Keratinocyte (primary cell): ENCODE measurements around the gene NDUFS8. TPM values are rescaled to one million over a fixed set of nuclear protein-coding genes. Genes with fewer than 3 reads are reported as not detected.

Experiments
- DNase-seq: peaks from one replicate; pipeline ENCODE4 v3.0.0-alpha.2; 2011; ENCODE audit warnings: low read depth, missing footprints, low spot score
- FAIRE-seq: peaks from 2 replicates; lab custom pipeline; 2011; peaks lifted over from hg19 to GRCh38; lab: Jason Lieb, UNC
- H2AFZ ChIP-seq: 2 replicates; pipeline ENCODE4 v1.6.0; 2012; ENCODE audit warnings: low read length, control low read depth, inconsistent platforms; ENCODE audit not compliant: control insufficient read depth
- H3K27ac ChIP-seq: 2 replicates; pipeline ENCODE4 v1.5.1; 2011; ENCODE audit warnings: low read length; ENCODE audit not compliant: control insufficient read depth, insufficient read depth
- H3K27me3 ChIP-seq: 3 replicates; pipeline ENCODE4 v1.6.0; 2011; ENCODE audit warnings: low read length; ENCODE audit not compliant: control insufficient read depth, insufficient read depth; ENCODE audit errors: extremely low read depth
- H3K36me3 ChIP-seq, 2 experiments: 2 replicates in 1 of 2; 3 replicates in 1 of 2; pipeline ENCODE4 v1.5.1; 2011; ENCODE audit warnings: low read length in 2 of 2, mild to moderate bottlenecking in 1 of 2; ENCODE audit not compliant: control insufficient read depth in 2 of 2, insufficient read depth in 2 of 2; ENCODE audit errors: extremely low read depth in 1 of 2
- H3K4me1 ChIP-seq: 3 replicates; pipeline ENCODE4 v1.5.1; 2011; ENCODE audit warnings: low read length; ENCODE audit not compliant: control insufficient read depth, insufficient read depth; ENCODE audit errors: extremely low read depth
- H3K4me2 ChIP-seq: 3 replicates; pipeline ENCODE4 v1.6.0; 2011; ENCODE audit warnings: low read depth, low read length; ENCODE audit not compliant: control insufficient read depth, insufficient read depth; ENCODE audit errors: extremely low read depth
- H3K4me3 ChIP-seq, 3 experiments: fragments of 200-600 bp in 1 of 3; sonication (generic) in 1 of 3; 2 replicates in 2 of 3; 3 replicates in 1 of 3; pipeline ENCODE4 v1.5.1; 2011 to 2016; ENCODE audit warnings: low read length in 3 of 3, mild to moderate bottlenecking in 3 of 3, control low read depth in 2 of 3, inconsistent platforms in 1 of 3, low read depth in 1 of 3, mixed read lengths in 1 of 3, mixed run types in 1 of 3, moderate library complexity in 1 of 3; ENCODE audit not compliant: control insufficient read depth in 2 of 3, insufficient read depth in 2 of 3; ENCODE audit errors: extremely low read depth in 1 of 3
- H3K79me2 ChIP-seq: 2 replicates; pipeline ENCODE4 v1.6.0; 2012; ENCODE audit warnings: low read length; ENCODE audit not compliant: control insufficient read depth, insufficient read depth
- H3K9ac ChIP-seq: 3 replicates; pipeline ENCODE4 v1.6.0; 2011; ENCODE audit warnings: low read length; ENCODE audit not compliant: control insufficient read depth, insufficient read depth; ENCODE audit errors: extremely low read depth
- H3K9me1 ChIP-seq: 3 replicates; pipeline ENCODE4 v1.6.0; 2011; ENCODE audit warnings: low read length; ENCODE audit not compliant: control insufficient read depth, insufficient read depth; ENCODE audit errors: extremely low read depth
- H3K9me3 ChIP-seq: 2 replicates; pipeline ENCODE4 v1.5.1; 2012; ENCODE audit warnings: low read depth, low read length; ENCODE audit not compliant: control insufficient read depth
- H4K20me1 ChIP-seq: 3 replicates; pipeline ENCODE4 v1.6.0; 2011; ENCODE audit warnings: low read length; ENCODE audit not compliant: control insufficient read depth, insufficient read depth; ENCODE audit errors: extremely low read depth
- CTCF ChIP-seq, 3 experiments: IDR thresholded peaks in 1 of 3; conservative IDR thresholded peaks in 1 of 3; optimal IDR thresholded peaks in 1 of 3; 2 replicates in 2 of 3; 3 replicates in 1 of 3; pipeline versions ENCODE3 to v1.5.1; 2011; ENCODE audit warnings: low read length in 3 of 3, mild to moderate bottlenecking in 3 of 3, moderate library complexity in 2 of 3, control low read depth in 1 of 3, inconsistent platforms in 1 of 3; ENCODE audit not compliant: insufficient read depth in 2 of 3; ENCODE audit errors: extremely low read depth in 1 of 3
- EZH2 ChIP-seq: IDR thresholded peaks from one replicate; pipeline ENCODE4 v1.6.1; 2012; ENCODE audit warnings: inconsistent platforms, mild to moderate bottlenecking, low read length, moderate library complexity
- dilution Hi-C: fragments of 300-500 bp; cut with MboI; formaldehyde crosslinking; loops from one replicate; pipeline ENCODE4 v1.7.0; 2020; ENCODE audit warnings: low sequenced_read_pairs; ENCODE audit not compliant: extremely low pct_ligation_motif_present
- polyA plus RNA-seq, 5 experiments: library from polyadenylated mRNA; depleted of rRNA in 3 of 5; stranded (reverse) in 3 of 5; stranded (forward) in 1 of 5; unstranded in 1 of 5; fragments of >200 nt; gene quantifications; 1 replicate in 1 of 5; 2 replicates in 3 of 5; 3 replicates in 1 of 5; pipeline versions ENCODE4 v1.2.1 to v1.2.3, GENCODE V29; 2011 to 2012; ENCODE audit warnings: missing spikeins in 2 of 5, low read depth in 1 of 5, low replicate concordance in 1 of 5

The NDUFS8 gene
- polyA plus RNA-seq, 1 donor (not counting 4 experiments of a cell fraction or from before 2014, with no cell fraction given) = 51.7 TPM

- H3K4me2 ChIP-seq = no peak overlapping the region
- H3K9me3 ChIP-seq = no peaks in the 10 kb centered on the region
- dilution Hi-C loops = no loop called here
- peaks cover 22% of the 10 kb centered on the region for H3K4me1 ChIP-seq
- H3K4me3 ChIP-seq = no peak overlapping the region
- DNase-seq = no peak
- no peak overlapping the region for H3K27ac ChIP-seq
- H3K9ac ChIP-seq = no peak overlapping the region
- H4K20me1 ChIP-seq = no peaks in the 10 kb centered on the region
- no peak for FAIRE-seq
- no peaks in the 10 kb centered on the region for H3K9me1 ChIP-seq
- TF ChIP-seq CTCF (optimal IDR thresholded peaks at IDR 0.05 in 1 of 3, IDR thresholded peaks at IDR 0.05 in 1 of 3, conservative IDR thresholded peaks at IDR 0.05 in 1 of 3; ENCODE audit: extremely low read depth in 1 of 3, insufficient read depth in 2 of 3, low read length in 3 of 3) (no peak), EZH2 (no peak)
- H3K79me2 ChIP-seq = no peaks in the 10 kb centered on the region
- H3K36me3 ChIP-seq = no peaks in the 10 kb centered on the region
- H3K27me3 ChIP-seq = no peaks in the 10 kb centered on the region
- H2AFZ ChIP-seq = no peak overlapping the region
Observed at GRCh38 chr11:68017980-68018729, 12.3 kb upstream of the NDUFS8 start.

DNA sequence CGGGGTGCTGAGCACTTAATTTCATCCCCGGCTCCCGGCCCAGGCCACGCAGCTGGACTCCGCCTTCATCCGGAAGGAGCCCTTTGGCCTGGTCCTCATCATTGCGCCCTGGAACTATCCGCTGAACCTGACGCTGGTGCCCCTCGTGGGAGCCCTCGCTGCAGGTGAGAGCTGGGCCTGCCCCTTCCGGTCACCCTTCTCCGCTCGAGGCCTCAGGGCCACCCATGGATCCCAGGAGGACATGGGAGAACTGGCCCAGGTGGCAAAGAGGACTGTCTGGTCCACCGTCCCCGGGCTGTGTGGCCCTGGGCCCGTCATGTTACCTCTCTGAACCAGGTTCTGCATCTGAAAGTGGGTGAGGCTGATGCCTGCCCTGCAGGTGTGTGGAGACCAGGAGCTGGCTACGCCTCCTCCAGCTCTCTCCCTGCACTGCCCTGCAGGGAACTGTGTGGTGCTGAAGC, 11.7 kb upstream of the NDUFS8 start:
- H3K36me3 ChIP-seq = no peaks in the 10 kb centered on the region
- H3K79me2 ChIP-seq = no peaks in the 10 kb centered on the region
- FAIRE-seq (no peak), DNase-seq (no peak)
- H3K9ac ChIP-seq = no peak overlapping the region
- no peak overlapping the region for H2AFZ ChIP-seq
- H3K9me1 ChIP-seq = no peaks in the 10 kb centered on the region
- H4K20me1 ChIP-seq = no peaks in the 10 kb centered on the region
- no peaks in the 10 kb centered on the region for H3K27me3 ChIP-seq
- H3K4me1 ChIP-seq = peaks cover 16% of the 10 kb centered on the region
- no peaks in the 10 kb centered on the region for H3K9me3 ChIP-seq
- H3K27ac ChIP-seq = no peak overlapping the region
- no peak overlapping the region for H3K4me2 ChIP-seq
- H3K4me3 ChIP-seq = no peak overlapping the region
- TF ChIP-seq EZH2 (no peak), CTCF (optimal IDR thresholded peaks at IDR 0.05 in 1 of 3, IDR thresholded peaks at IDR 0.05 in 1 of 3, conservative IDR thresholded peaks at IDR 0.05 in 1 of 3; ENCODE audit: extremely low read depth in 1 of 3, insufficient read depth in 2 of 3, low read length in 3 of 3) (no peak)
- dilution Hi-C loops = no loop called here
